NCI-H2107 treated with DMSO at 0.1 percent for 48 hours (cell line): ENCODE measurements around the gene CPED1.

ENCODE experiments used
- DNase-seq: peaks from one replicate; lab custom pipeline; 2025; ENCODE audit not compliant: unreplicated experiment; lab: John Stamatoyannopoulos, UW

CPED1 gene

GRCh38 chr7:120988591-120989256 lies at the start of gene CPED1:
Gene CPED1 (plus strand): TSS chr7:120988711. CDS start chr7:120989622, 911 bp downstream.
- DNase-seq: no peak

GRCh38 chr7:120939345-120939744 lies 49.2 kb upstream of the CPED1 start:
- no peak for DNase-seq

- DNase-seq: no peak
Measured at GRCh38 chr7:120941064-120941463, 47.4 kb upstream of the CPED1 start.

- DNase-seq: no peak
Measured at GRCh38 chr7:120941856-120942255, 46.7 kb upstream of the CPED1 start.

GRCh38 chr7:120942861-120943260 lies 45.6 kb upstream of the CPED1 start:
- DNase-seq: no peak

- no peak for DNase-seq
Measured at GRCh38 chr7:120944826-120945562, 43.5 kb upstream of the CPED1 start.

GRCh38 chr7:120947980-120948379 lies 40.5 kb upstream of the CPED1 start:
- DNase-seq: no peak

- DNase-seq: no peak
Measured at GRCh38 chr7:120949393-120949911, 39.1 kb upstream of the CPED1 start.

GRCh38 chr7:120949998-120950538 lies 38.4 kb upstream of the CPED1 start:
- no peak for DNase-seq

GRCh38 chr7:120950539-120951308 lies 37.8 kb upstream of the CPED1 start, which contains the start of gene ING3:
Gene ING3 (plus strand): TSS chr7:120950777. CDS start chr7:120950897, 120 bp downstream.
- peak; percentile 98 for DNase-seq

- DNase-seq: no peak
Measured at GRCh38 chr7:120951309-120951699, 37.2 kb upstream of the CPED1 start.

GRCh38 chr7:120951826-120952225 lies 36.7 kb upstream of the CPED1 start:
- no peak for DNase-seq

- no peak for DNase-seq
Measured at GRCh38 chr7:120955577-120956149, 32.8 kb upstream of the CPED1 start.

- DNase-seq: no peak
Measured at GRCh38 chr7:120959929-120960484, 28.5 kb upstream of the CPED1 start.

GRCh38 chr7:120960714-120961113 lies 27.8 kb upstream of the CPED1 start:
- no peak for DNase-seq

GRCh38 chr7:120961638-120962173 lies 26.8 kb upstream of the CPED1 start:
- DNase-seq: no peak

- DNase-seq: no peak
Measured at GRCh38 chr7:120964088-120964487, 24.4 kb upstream of the CPED1 start.

- peak; percentile 63 for DNase-seq
Measured at GRCh38 chr7:120966961-120967360, 21.6 kb upstream of the CPED1 start.

- DNase-seq: no peak
Measured at GRCh38 chr7:120973849-120974248, 14.7 kb upstream of the CPED1 start.

- no peak for DNase-seq
Measured at GRCh38 chr7:120979765-120980499, 8.6 kb upstream of the CPED1 start.
